Measurements from ENCODE around the gene IQSEC2.

DNA sequence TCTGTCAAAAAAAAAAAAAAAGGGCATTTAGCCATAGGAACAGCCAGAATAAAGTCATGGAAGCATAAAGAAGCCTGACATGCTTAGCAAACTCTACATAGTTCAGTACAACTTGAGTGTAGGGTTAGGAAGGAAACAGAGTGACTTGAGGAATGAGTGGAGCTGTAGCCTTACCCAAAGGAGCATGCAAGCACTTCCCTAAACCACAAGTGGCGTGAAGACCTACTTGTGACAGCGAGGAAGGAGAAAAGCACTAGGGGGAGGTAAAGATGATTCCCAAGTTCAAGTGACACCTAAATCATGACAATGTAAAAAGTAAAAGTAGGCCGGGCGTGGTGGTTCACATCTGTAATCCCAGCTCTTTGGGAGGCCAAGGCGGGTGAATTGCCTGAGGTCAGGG lies 21.8 kb upstream of the IQSEC2 start:
- TF ChIP-seq, protein P1, sequence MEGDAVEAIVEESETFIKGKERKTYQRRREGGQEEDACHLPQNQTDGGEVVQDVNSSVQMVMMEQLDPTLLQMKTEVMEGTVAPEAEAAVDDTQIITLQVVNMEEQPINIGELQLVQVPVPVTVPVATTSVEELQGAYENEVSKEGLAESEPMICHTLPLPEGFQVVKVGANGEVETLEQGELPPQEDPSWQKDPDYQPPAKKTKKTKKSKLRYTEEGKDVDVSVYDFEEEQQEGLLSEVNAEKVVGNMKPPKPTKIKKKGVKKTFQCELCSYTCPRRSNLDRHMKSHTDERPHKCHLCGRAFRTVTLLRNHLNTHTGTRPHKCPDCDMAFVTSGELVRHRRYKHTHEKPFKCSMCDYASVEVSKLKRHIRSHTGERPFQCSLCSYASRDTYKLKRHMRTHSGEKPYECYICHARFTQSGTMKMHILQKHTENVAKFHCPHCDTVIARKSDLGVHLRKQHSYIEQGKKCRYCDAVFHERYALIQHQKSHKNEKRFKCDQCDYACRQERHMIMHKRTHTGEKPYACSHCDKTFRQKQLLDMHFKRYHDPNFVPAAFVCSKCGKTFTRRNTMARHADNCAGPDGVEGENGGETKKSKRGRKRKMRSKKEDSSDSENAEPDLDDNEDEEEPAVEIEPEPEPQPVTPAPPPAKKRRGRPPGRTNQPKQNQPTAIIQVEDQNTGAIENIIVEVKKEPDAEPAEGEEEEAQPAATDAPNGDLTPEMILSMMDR (IDR thresholded peaks at IDR 0.05): no peak
- no peak for TF ChIP-seq POLR2AphosphoS5 (IDR thresholded peaks at IDR 0.05)
- TF ChIP-seq POLR2A (IDR thresholded peaks at IDR 0.05): no peak
- no peak for TF ChIP-seq EP300 (IDR thresholded peaks at IDR 0.05)
